GM19324 (cell line): ENCODE data around the gene MOV10L1.
A peak's percentile ranks its signal among the peaks of the same experiment; 100 is the strongest.

ENCODE experiments used
- ATAC-seq: cut with Tn5 transposase; IDR thresholded peaks from one replicate; pipeline ENCODE4 v1.9.1; 2021; ENCODE audit warnings: mild to moderate bottlenecking, moderate library complexity; ENCODE audit not compliant: unreplicated experiment, low FRiP score

The MOV10L1 gene

DNA sequence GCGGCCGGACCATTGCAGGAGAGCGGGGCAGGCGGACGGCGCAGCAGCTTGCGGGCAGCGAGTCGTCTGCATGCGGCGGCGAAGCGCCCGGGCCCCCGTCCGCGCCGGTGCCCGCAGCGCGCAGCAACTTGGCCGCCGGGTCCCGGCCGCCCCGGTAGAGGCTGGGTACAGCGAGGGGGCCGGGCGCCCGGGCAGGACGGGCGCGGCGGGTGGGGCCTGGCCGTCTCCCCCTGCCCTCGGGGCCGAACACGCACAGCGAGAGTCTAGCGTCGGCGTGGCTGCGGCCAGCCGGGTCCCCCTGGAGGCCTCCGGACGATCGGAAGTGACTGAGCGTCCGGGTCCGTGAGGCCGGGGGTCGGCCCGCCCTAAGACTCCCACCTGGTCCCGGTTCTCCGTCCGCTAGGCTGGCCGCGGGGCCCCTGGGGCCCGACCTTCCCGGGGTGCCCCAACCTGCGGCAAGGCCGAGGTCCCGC lies 95.1 kb downstream of the MOV10L1 start:
- ATAC-seq = no peak

DNA sequence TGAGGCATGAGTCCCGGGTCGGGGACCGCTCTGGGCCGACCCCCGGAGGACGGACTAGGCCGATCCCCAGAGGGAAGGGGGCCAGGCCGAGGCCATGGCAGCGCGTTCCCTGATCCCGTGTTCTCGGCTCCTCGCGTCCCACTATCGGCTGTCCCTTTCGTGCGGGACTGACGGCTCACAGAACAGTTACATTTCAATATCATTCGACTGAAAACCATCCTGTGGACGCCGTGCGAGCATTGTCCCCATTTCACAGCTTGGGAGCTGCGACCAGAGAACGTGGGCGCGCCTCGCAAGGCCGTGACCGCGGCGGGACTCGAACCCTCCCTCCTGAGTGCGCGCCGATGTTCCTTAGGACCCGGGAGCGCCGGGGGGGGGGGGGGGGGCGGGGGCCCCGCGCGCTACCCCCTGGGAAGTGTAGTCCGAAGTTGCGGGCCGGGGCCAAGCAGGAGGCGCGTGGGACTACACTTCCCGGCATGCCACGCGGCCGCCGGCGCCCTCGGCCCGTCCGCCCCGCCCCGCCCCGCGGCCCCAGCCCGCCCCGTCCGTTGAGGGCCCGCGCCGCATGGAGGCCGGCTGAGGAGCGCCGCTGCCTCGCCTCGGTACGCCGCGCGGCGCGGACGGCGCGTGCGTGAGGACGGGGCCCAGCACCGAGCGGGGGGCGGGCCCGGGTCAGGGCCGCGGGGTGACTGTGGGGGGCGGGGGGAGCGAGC lies 95.7 kb downstream of the MOV10L1 start, which contains the start of gene TRABD:
TSS of gene TRABD (plus strand) at position 539 of the 713 bp plus-strand sequence. CDS start 7,148 bp downstream, outside the sequence.
- peak; percentile 41 for ATAC-seq

DNA sequence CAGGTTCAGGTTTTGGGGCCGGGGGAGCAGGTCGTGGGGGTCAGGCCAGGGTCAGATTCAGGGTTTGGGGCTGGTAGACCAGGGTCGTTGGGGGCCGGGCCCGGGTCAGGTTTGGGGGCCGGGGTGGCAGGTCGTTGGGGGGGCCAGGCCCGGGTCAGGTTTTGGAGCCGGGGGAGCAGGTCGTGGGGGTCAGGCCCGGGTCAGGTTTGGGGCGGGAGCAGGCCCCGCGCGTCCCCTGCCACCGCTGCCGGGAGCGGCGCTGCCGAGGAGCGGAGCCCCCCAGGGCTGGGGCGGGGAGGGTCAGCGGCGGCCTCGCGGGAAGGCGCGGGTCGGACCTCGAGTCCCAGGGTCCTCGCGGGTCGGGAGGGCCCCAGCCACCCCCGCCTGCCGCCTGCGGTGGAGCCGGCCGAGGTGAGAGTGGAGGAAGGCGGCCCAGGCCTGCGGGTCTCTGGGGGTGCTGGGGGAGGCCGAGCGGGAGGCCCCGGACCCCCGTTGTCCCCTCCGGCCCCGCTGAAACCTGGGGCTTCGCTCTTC lies 96.4 kb downstream of the MOV10L1 start:
- no peak for ATAC-seq

DNA sequence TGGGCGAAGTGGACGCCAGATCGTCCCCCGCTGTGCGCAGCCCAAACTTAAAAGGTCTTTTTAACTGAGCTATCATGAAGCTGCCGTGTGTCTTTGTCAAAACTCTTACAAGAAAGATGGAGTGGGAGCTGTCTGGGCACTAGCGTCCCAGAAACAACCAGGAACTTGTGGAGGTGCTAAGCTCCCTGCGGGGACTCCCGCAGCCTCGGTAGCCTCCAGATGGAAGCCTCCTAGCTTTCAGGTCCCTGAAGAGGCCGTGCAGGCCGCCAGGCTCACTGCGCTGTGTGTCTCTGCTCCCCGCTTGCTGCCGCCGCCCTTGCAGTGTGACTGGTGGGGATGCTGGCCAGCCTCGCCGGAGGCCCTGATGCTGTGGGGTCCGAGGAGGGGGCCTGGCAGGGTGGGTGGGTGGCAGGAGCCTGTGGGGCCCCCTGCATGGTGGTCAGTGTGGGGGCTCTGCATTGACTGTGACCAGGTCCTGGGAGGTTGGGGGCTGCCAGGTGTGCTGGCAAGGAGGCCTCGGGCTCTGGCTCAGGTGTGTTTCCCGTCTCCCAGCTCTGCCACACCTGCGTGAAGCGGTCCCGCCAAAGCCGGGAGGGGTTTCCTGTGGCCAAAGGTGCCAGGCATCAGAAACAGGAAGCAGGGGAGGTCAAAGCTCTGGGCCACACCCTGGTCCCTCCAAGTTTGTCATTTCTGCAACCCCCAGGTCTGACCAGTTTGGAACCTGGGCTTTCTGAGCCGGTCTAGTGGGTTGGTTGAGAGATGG lies 97.1 kb downstream of the MOV10L1 start:
- ATAC-seq = no peak

DNA sequence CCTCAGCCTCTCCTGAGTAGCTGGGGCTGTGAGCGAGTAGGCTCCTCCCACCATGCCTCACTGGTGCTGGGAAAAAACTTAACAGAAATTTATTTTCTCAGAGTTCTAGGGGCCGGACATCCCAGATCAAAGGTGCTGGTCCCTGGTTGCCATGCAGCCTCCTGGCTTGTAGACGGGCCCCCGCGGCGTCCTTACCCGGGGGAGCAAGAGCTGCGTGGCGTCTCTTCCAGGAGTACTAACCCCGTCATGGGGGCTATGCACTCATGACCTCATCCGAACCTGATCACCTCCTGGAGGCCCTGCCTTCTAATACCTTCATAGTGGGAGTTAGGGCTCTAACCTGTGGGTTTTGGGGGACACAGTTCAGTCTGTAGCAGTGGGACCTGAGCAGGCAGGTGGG lies 98.5 kb downstream of the MOV10L1 start:
- no peak for ATAC-seq

DNA sequence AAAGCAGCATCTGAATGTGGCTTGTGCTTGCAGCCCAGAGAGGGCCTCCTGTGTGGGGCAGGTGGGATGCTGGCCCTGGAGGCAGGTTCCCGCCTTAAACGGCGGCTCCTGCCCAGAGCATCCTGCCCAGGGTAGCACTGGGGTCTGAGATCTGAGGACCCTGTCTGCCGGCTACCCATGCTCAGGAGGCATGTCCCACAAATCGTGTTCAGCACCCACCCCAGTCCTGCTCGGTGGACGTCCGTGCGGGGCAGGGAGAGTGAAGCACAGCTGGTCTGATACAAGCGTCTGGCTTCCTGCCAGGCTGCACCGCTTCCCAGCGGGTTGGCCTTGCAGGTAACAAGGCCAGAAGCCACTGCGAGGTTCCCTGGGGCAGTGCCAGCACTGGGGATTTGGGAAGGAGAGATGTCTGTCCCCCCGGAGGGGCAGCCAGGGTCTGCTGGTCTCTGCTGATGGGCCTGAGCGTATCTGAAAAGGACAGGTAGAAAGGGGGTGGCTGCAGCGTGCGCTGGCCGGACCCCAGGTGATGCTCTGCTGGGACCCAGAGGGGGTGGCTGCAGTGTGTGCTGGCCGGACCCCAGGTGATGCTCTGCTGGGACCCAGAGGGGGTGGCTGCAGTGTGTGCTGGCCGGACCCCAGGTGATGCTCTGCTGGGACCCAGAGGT lies 99.5 kb downstream of the MOV10L1 start:
- no peak for ATAC-seq

DNA sequence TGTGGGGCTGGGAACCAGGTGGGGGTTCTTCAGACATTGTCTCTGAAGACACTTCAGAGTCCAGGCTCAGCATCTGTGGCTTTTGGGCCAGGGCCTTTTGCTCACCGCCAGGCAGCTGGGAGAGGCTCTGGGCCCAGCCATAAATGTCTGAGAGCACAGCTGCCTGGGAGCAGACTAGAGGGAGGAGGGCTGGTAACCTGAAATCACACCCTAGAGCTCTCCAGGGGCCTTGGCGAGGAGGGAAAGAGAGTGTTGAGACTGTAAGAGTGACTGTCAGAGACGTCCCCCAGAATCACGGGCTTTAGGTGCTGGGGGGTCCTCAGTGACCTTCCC lies 100.0 kb downstream of the MOV10L1 start:
- ATAC-seq = no peak

DNA sequence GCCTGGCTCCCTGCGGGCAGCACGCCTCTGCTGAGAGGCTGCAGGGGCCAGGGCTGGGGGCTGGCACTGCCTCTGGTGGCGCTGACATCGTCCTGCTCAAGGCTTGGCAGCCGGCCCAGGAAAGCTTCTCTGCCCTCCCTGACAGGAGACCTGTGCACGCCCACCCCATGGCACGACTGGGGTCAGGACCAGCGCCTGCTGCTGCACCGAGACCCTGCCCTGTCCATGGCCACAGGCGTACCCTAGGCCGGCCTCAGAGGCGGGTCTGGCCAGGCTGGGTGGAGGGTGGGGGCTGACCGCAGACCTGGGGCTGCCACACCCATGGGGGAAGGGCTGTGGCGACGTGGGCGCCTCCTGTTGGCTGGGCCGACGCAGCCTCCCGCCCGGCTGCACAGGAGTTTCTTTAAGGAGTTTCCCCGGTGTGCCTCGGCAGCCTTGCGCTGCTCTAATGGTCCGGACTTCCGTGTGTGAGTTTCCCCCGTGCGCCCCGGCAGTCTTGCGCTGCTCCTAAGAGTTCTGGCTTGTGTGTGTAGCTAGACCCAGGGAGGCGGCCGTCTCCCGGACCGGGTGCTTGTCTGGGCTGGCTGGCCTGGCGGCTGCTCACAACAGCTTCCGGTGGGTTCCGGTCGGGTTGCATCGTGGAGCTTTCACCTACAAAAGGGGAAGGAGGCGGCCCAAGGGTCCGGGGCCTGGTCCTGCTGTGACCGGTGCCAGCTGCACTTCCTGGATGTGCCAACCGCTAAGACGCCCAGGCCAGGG lies 100.6 kb downstream of the MOV10L1 start:
- peak; percentile 45 for ATAC-seq

DNA sequence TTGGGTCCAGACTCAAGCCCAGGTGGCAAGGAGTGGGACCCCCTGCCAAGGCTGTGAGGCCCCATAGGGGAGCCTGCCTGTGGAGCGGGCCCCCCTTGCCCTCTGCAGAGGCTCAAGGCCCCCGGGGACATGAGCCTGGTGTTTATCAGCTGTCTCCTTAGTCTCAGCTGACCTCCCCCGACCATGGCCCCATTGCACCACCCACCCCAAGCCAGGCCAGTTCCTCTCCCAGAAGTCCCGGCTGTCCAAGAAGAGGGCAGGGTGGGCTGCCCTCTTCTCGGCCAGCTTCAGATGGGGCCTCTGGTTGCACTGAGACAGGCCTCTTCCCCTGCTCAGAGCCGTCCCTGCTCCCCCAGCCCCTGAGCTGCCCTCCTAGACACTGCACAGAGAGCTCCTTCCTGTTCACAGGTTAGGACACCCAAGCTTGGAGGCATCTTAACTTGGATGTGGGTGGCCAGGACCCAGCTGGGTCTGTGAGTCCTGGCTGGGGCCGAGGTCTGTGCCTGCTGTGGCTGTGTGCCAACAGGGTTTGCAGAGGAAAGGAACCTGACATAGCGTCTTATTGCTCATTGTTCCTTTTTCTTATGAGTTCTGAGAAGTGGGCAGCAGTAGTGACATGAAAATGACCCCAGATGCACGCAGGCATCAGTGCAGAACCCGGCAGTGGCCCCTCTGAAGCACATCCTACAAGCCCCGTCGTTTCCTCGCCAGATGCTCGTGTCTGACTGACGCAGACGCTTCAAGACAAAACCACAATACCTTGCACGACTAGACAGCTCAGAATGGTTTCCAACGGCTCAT lies 101.3 kb downstream of the MOV10L1 start:
- ATAC-seq = no peak

DNA sequence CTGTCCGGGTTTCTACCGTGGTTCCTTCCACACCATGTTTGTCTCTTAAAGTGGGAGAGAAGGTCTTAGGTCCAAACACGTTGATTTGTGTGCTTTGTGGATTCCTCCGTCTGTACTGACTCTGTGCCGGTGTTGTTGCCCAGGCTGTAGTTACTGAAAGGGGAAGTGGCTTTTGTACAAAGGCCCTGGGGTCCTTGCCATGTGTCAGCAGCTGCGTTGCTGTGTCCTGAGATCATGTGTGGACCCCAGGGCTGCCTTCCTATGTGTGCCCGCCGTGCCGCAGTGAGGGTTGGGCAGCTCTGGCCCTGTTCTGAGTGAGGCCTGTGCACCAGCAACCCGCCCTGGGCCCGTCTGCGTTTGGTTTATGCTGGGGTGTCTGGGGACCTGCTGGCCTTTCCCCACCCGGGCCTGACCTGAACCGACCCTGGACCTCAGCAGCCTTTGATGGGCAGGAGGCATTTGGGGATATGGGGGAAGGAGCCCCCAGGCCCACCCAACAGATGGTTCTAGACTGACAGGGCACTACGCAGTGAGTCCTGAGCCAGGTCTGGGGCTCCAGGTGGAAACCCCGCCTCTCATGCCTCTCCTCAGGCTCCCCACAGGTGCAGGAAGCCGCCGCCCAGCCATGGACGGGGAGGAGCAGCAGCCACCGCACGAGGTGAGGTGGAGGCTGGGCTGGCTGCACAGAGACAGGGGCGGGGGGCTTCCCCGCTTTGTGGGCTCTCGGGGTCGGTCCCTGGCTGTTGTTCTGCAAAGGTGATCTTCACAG lies 102.8 kb downstream of the MOV10L1 start:
- no peak for ATAC-seq

DNA sequence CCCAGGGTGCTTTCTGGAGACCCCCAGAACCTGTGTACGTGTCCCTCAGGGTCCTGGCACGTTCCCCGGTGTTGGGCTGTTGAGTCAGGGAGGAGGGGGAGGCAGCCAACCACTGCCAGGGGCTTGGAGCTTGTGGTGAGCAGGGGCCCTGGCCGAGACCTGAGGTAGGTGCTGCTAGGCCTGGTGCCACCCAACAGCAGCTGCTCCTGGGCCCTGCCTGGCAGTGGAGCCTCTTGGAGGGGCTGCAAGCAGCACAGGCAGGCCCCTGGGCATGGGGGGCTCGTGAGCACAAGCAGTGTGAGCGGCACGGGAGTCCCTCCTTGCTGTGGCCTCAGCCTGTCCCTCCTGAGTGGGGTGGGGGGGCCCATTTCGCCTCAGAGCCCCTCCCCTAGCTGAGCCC lies 103.8 kb downstream of the MOV10L1 start:
- no peak for ATAC-seq

DNA sequence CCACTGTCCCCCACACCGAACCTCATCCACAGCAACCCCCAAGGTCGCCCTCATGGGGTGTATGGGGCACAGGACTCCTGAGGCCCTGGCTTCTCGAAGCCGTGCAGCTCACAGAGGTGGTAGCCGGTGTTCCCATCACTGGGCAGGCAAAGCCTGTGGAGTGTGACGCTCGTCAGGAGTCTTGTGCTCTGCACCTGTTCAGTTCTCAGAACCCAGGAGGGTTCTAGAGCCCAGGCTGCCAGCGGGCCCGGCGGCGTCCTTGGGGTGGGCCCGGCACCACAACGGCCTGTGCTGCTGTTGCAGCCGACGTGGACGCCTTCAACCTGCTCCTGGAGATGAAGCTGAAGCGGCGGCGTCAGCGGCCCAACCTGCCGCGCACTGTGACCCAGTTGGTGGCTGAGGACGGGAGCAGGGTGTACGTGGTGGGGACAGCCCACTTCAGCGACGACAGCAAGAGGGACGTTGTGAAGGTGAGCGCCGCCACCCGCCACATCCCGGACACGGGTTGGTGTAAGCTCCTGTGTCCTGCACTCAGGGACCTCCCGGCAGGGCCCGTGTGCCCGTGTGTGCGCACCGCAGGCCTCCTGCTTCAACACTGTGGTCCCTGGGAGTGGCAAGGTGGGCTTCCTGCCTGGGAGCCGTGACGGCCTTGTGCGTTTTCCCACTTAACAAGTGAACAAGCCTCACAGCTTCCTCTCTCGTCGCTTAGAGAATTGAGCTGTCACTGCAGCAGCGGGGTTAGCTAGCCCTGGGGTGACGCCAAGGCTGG lies 104.4 kb downstream of the MOV10L1 start:
- no peak for ATAC-seq

DNA sequence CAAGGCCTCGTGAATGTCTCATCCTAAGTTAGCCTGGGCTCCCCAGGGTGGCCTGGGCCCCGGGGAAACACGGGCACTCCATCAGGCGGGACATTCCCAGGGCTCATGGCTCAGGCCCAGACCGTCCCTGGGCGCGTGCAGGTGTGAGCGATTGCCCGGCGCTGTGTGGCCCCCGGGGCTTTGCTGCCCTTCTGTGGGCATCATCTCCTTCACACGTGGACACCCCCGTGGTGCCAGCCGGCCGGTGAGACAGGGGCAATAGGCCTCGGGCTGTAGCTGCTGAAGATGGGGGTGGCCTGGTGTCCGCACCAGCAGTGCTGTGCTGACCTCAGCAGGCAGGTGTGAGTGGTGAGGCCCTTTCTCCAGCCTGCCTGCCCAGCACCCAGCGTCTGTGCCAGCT lies 106.5 kb downstream of the MOV10L1 start:
- ATAC-seq = no peak

DNA sequence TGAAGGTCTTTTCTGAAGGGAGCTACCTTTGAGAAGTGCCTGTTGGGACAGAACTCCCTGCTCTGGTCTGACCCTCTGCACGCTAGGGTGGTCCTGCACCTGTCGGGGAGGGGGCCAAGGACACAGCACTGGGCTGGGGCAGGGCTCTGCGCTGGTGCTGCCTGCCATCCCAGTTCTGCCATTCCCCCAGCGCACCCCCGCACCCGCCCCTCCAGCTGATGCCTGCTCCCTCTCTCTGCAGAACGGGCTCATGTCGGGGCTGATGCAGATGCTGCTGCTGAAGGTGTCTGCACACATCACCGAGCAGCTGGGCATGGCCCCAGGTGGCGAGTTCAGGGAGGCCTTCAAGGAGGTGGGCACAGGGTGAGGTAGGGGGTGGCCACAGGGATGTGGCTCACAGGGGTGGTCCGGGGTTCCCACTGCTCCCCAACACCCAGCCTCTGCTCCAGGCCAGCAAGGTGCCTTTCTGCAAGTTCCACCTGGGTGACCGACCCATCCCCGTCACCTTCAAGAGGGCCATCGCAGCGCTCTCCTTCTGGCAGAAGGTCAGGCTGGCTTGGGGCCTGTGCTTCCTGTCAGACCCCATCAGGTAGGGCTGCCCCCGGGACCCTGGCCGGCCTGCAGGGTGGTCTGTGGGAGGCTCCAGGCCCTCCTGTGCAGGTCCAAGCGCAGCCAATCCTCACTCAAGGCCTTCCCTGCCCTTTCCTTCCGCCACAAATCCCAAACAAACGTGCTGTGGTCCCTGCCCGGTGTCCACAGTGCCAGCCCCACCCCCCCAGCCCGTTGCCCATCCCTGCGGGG lies 107.4 kb downstream of the MOV10L1 start:
- ATAC-seq = no peak

DNA sequence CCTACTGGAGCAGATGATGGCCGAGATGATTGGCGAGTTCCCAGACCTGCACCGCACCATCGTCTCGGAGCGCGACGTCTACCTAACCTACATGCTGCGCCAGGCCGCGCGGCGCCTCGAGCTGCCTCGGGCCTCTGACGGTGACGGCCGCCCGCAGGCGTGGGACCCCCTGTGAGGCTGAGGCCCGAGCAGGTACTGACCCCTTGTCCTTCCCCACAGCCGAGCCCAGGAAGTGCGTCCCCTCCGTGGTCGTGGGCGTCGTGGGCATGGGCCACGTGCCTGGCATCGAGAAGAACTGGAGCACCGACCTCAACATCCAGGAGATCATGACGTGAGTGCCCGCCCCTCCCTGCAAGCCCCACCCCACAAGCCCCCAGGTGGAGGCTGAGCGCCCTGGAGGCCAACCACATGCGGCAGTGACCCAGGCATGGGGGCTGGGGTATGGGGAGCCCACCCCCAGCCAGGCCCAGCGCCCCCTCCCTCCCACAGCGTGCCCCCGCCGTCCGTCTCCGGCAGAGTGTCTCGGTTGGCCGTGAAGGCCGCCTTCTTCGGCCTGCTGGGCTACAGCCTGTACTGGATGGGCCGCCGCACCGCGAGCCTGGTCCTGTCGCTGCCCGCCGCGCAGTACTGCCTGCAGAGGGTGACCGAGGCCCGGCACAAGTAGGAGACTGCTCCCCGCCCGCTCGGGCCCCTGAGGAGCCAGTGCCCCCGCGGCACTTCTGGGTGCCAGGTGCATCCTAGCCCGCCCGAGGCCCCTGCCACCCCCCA lies 108.2 kb downstream of the MOV10L1 start:
- no peak for ATAC-seq

DNA sequence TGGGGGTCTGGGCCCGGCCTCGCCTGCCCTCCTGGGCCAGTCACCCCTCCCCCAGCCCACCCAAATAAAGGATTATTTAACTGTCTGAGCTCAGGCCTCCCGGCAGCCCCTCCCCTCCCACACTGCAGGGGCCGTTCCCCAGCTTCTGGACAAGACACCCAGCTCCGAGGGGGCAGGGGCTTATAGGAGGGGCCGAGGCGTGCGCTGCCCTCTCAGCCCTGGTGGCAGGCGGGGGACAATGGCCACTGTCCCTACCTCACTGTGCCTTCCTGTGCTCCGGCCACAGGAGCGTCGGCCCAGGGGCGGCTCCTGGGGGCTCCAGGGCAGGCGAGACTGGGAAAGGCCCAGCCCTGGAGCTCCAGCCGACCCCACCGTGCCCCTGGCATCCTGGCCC lies 108.8 kb downstream of the MOV10L1 start:
- ATAC-seq = no peak

DNA sequence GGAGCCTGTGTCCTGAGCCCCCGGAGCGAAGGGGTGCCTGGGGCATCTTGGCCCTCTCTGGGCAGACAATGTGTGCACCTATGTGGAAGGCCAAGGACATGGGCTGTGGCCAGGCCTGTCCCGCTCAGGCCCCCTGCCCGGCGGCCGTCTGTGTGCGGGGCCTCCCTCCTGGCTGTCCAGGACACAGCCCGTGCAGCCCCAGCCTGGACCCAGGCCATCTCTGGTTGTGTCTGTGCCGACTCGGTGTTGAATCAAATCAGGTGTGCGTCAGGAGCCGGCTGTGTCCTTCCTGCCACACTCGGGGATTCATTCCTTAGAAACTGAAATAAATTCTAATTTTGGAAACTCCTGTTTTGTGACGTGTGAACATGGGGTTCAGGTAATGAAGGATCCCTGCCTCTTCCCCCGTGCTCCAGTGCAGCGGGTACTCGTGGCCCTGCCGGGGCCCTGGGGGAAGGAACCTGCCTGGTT lies 109.5 kb downstream of the MOV10L1 start:
- ATAC-seq = no peak
